GM12878 (cell line): ENCODE results near the gene ICE2. TPM values are rescaled to one million over a fixed set of nuclear protein-coding genes. Genes with fewer than 3 reads are reported as not detected.

Experiments
- ATAC-seq: fragments of 200-7000 bp; cut with Tn5 transposase; 3 replicates; pipeline ENCODE4 v1.9.1; 2020; ENCODE audit warnings: mild to moderate bottlenecking, moderate library complexity
- BruUV-seq: library from RNA; stranded (reverse); fragments of 400-500 nt; replicated peaks from 2 replicates; lab custom pipeline; 2021; lab: Mats Ljungman, UMichigan
- CTCF ChIA-PET: fragments of 300-600 bp; sonication (Branson Sonifier 250); formaldehyde crosslinking; extraction: SDS; loops from one replicate; lab custom pipeline; 2021; ENCODE audit warnings: inconsistent platforms; lab: Yijun Ruan, JAX
- POLR2A ChIA-PET: fragments of 350-600 bp; formaldehyde crosslinking; extraction: SDS; loops from one replicate; lab custom pipeline; 2021; ENCODE audit warnings: inconsistent platforms; lab: Charles Lee
- RAD21 ChIA-PET: fragments of 300-600 bp; sonication (Branson Sonifier 250); formaldehyde crosslinking; loops from one replicate; lab custom pipeline; 2023; ENCODE audit warnings: antibody characterized with exemption; ENCODE audit not compliant: unreplicated experiment; lab: Charles Lee
- SMC1A ChIA-PET: fragments of 300-600 bp; sonication (Branson Sonifier 250); formaldehyde crosslinking; loops from one replicate; lab custom pipeline; 2023; ENCODE audit not compliant: unreplicated experiment, uncharacterized antibody; lab: Charles Lee
- DNase-seq: peaks from one replicate; pipeline ENCODE4 v3.0.0-alpha.2; 2011; ENCODE audit warnings: low read depth, low spot score
- FAIRE-seq: peaks from 3 replicates; lab custom pipeline; 2011; peaks lifted over from hg19 to GRCh38; lab: Jason Lieb, UNC
- H2AFZ ChIP-seq: 2 replicates; pipeline ENCODE4 v1.6.0; 2011; ENCODE audit warnings: low read depth, low read length, control low read depth; ENCODE audit not compliant: control insufficient read depth
- H3K27ac ChIP-seq: 2 replicates; pipeline ENCODE4 v1.5.1; 2011; ENCODE audit warnings: control low read depth; ENCODE audit not compliant: control insufficient read depth, insufficient read depth
- H3K27me3 ChIP-seq, 2 experiments: replicated peaks in 1 of 2; 2 replicates each; pipeline versions ENCODE4 v1.6.0 to v1.6.1; 2011; ENCODE audit warnings: low read length in 1 of 2; ENCODE audit not compliant: control insufficient read depth in 2 of 2, insufficient read depth in 2 of 2
- H3K36me3 ChIP-seq, 2 experiments: 2 replicates each; pipeline ENCODE4 v1.5.1; 2011; ENCODE audit warnings: low read length in 1 of 2; ENCODE audit not compliant: control insufficient read depth in 2 of 2, insufficient read depth in 2 of 2
- H3K4me1 ChIP-seq: 2 replicates; pipeline ENCODE4 v1.6.1; 2011; ENCODE audit warnings: mild to moderate bottlenecking, low read length, moderate library complexity, mixed read lengths; ENCODE audit not compliant: control insufficient read depth, insufficient read depth
- H3K4me2 ChIP-seq: 2 replicates; pipeline ENCODE4 v1.6.0; 2011; ENCODE audit warnings: control low read depth; ENCODE audit not compliant: control insufficient read depth, insufficient read depth
- H3K4me3 ChIP-seq: fragments of 200-600 bp; sonication (generic); 2 replicates; pipeline ENCODE4 v1.5.1; 2016
- H3K79me2 ChIP-seq: 2 replicates; pipeline ENCODE4 v1.6.0; 2011; ENCODE audit warnings: low read length; ENCODE audit not compliant: control insufficient read depth, insufficient read depth
- H3K9ac ChIP-seq: 2 replicates; pipeline ENCODE4 v1.8.0; 2011; ENCODE audit warnings: low read length, control low read depth, mixed read lengths; ENCODE audit not compliant: control insufficient read depth, insufficient read depth
- H3K9me3 ChIP-seq: replicated peaks from 3 replicates; pipeline ENCODE4 v1.5.1; 2011; ENCODE audit warnings: mild to moderate bottlenecking, low read length; ENCODE audit not compliant: control insufficient read depth, insufficient read depth
- H4K20me1 ChIP-seq: 2 replicates; pipeline ENCODE4 v1.6.0; 2011; ENCODE audit not compliant: control insufficient read depth, insufficient read depth
- BRCA1 ChIP-seq: IDR thresholded peaks from 2 replicates; pipeline ENCODE4 v1.6.1; 2011; ENCODE audit warnings: low read depth, low read length, improper control_type of control experiment
- CHD4 ChIP-seq: fragments of 200-600 bp; sonication (generic); IDR thresholded peaks from 2 replicates; pipeline ENCODE4 v1.6.1; 2016; ENCODE audit warnings: mild to moderate bottlenecking
- CREB1 ChIP-seq: IDR thresholded peaks from 2 replicates; pipeline ENCODE4 v1.6.1; 2012; ENCODE audit warnings: low read depth, mild to moderate bottlenecking, inconsistent platforms
- IRF4 ChIP-seq: IDR thresholded peaks from 2 replicates; pipeline ENCODE4 v1.6.1; 2011; ENCODE audit warnings: low read depth, low read length
- KAT2A ChIP-seq: conservative IDR thresholded peaks from 2 replicates; pipeline ENCODE4 v1.6.1; 2011; ENCODE audit warnings: low read depth, low read length; ENCODE audit not compliant: control insufficient read depth
- MYC ChIP-seq: IDR thresholded peaks from 2 replicates; pipeline ENCODE4 v1.6.1; 2011; ENCODE audit warnings: mild to moderate bottlenecking, low read length, moderate library complexity, inconsistent platforms; ENCODE audit not compliant: insufficient read depth, insufficient replicate concordance, insufficient read length, severe bottlenecking
- NR2C2 ChIP-seq: IDR thresholded peaks from 2 replicates; pipeline ENCODE4 v1.6.1; 2011; ENCODE audit warnings: borderline replicate concordance, low read depth; ENCODE audit not compliant: control insufficient read depth, insufficient read length
- NRF1 ChIP-seq: conservative IDR thresholded peaks from 2 replicates; pipeline ENCODE4 v1.6.1; 2011; ENCODE audit warnings: mild to moderate bottlenecking, low read depth, low read length, improper control_type of control experiment
- WRNIP1 ChIP-seq: IDR thresholded peaks from 2 replicates; pipeline ENCODE4 v1.6.1; 2011; ENCODE audit warnings: low read depth, low read length, improper control_type of control experiment, borderline replicate concordance
- ZNF384 ChIP-seq: IDR thresholded peaks from 2 replicates; pipeline ENCODE4 v1.6.1; 2012; ENCODE audit warnings: low read depth, mild to moderate bottlenecking, low read length, improper control_type of control experiment, borderline replicate concordance
- WGBS: methylation state at CpG from one replicate; pipeline ENCODE4 v1.1.6; 2016; ENCODE audit warnings: low lambda C conversion rate; ENCODE audit not compliant: insufficient replicate concordance, insufficient coverage; ENCODE audit errors: missing lambda C conversion rate; 5-methylcytosine and 5-hydroxymethylcytosine counted together
- in situ Hi-C: fragments of 300-500 bp; cut with MboI; formaldehyde crosslinking; loops from 9 replicates; pipeline ENCODE4 v1.14.3; 2018; ENCODE audit warnings: mixed read lengths
- intact Hi-C: fragments of 100-400 bp; cut with micrococcal nuclease; formaldehyde crosslinking; loops from one replicate; pipeline ENCODE4 v1.14.2; 2022; ENCODE audit not compliant: unreplicated experiment
- polyA plus RNA-seq, 11 experiments: library from polyadenylated mRNA; depleted of rRNA in 4 of 11; unstranded in 6 of 11; stranded (reverse) in 5 of 11; fragments of >200 nt; fragmentation: Nextera tagmentation in 4 of 11; fragmentation: Illumina TruSeq in 1 of 11; extraction: Ambion mirVana in 4 of 11; extraction: Trizol in 1 of 11; gene quantifications; 1 replicate in 1 of 11; 2 replicates in 10 of 11; pipeline versions ENCODE4 v1.2.1 to v1.2.3, GENCODE V29; 2011 to 2016; ENCODE audit warnings: inconsistent platforms in 2 of 11, missing spikeins in 2 of 11, low read depth in 1 of 11
- total RNA-seq, 4 experiments: library from RNA; depleted of rRNA in 3 of 4; stranded (reverse); fragments of >200 nt in 3 of 4; fragmentation: Illumina TruSeq in 1 of 4; extraction: Trizol in 1 of 4; gene quantifications; 2 replicates each; pipeline versions ENCODE4 v1.2.1 to v1.2.3, GENCODE V29; 2013 to 2021
- TF ChIP-seq, protein P1 (sequence below): IDR thresholded peaks from 2 replicates; pipeline ENCODE4 v1.6.1; 2011; ENCODE audit warnings: low read depth, mild to moderate bottlenecking, low read length, moderate library complexity, borderline replicate concordance; ENCODE audit errors: extremely low read depth

Gene ICE2
- total and polyA plus RNA-seq, 10 of the 15 experiments (the other 5 are each of a cell fraction or from before 2014, with no cell fraction given), result 14.2 to 62.0 (median 44.9) TPM

DNA sequence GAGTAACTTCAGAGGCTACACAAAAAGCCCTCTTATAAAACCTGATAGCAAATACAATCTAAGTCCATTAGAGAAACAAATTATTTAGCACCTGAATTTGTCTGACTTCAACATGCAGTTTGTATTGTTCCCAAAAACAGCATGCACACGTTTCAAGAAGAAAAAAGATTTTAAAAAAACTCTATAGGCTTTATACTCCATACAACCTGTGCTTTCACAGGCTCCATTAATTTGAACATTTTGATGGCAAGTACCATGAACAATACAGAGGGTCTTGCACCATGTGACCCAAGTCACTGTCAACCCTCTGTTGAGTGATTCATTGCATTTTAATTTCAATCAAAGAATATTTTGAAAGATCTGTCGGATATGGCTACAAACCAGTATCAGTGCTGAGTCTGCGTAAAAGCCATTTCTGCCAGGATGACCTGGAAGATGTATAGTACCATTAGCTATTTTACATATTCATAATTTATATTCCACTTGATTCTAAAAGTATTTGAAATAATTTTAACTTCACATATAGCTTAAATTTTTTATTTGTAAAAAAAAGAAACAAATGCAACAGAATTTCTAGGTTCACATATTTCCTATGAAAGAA lies 94.3 kb downstream of the ICE2 start:
- Histone ChIP-seq H3K4me1 (peaks cover 3% of the 10 kb centered on the region), H2AFZ (no peak overlapping the region), H3K36me3 (peaks cover 0 to 10% of the 10 kb centered on the region in 2 experiments), H3K9ac (no peak overlapping the region), H3K4me2 (no peak overlapping the region), H3K27me3 (no peaks in the 10 kb centered on the region), H3K9me3 (no peaks in the 10 kb centered on the region), H3K4me3 (no peak overlapping the region), H4K20me1 (no peaks in the 10 kb centered on the region; the same call in 1 of the 2 replicates), H3K27ac (no peak overlapping the region), H3K79me2 (peaks cover 14% of the 10 kb centered on the region)
- no peak for TF ChIP-seq CHD4
- TF ChIP-seq IRF4, result no peak
- no peak for TF ChIP-seq ZNF384
- TF ChIP-seq WRNIP1, result no peak
- TF ChIP-seq, protein P1, sequence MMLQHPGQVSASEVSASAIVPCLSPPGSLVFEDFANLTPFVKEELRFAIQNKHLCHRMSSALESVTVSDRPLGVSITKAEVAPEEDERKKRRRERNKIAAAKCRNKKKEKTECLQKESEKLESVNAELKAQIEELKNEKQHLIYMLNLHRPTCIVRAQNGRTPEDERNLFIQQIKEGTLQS, result no peak
- TF ChIP-seq MYC, result no peak
- no peak for TF ChIP-seq BRCA1
- no peak for TF ChIP-seq NR2C2
- no peak for TF ChIP-seq NRF1
- no peak for TF ChIP-seq KAT2A
- TF ChIP-seq CREB1, result no peak
- ATAC-seq (no peak), FAIRE-seq (no peak), DNase-seq (no peak)
- RAD21 ChIA-PET, result no interaction called here
- CTCF ChIA-PET, result interaction anchor here (1.1 kb wide), 2 partner anchors 10 to 22 kb away, joined by 3 read pairs; no protein-coding TSS in a partner anchor
- BruUV-seq, result no TSS peak
- POLR2A ChIA-PET, result no interaction called here
- 98% methylated on average over 3 of the region's 3 CpGs for WGBS
- intact Hi-C loops (no loop called here), in situ Hi-C loops (no loop called here)
- SMC1A ChIA-PET, result interaction anchor here (0.7 kb wide), 1 partner anchor 119 kb away, joined by 3 read pairs; no protein-coding TSS in a partner anchor
